ENCODE measurements around the gene LSM4. TPM values are rescaled to one million over a fixed set of nuclear protein-coding genes. Genes with fewer than 3 reads are reported as not detected.

The LSM4 gene
- total and polyA plus RNA-seq, 2 of the 13 experiments (the other 11 are each of a cell fraction or from before 2014, with no cell fraction given): 65.8 to 166 TPM

- TF ChIP-seq PAXIP1 (CRISPR knock-in tag; conservative IDR thresholded peaks at IDR 0.05) (peak; percentile 95), SNAPC2 (CRISPR knock-in tag; IDR thresholded peaks at IDR 0.05) (peak; percentile 83; the same call in 1 of the 2 replicates), BCL3 (CRISPR knock-in tag; IDR thresholded peaks at IDR 0.05) (no peak), NFYC (CRISPR knock-in tag; IDR thresholded peaks at IDR 0.05) (0 out of 2 replicates have a peak, but pooled peaks have one; percentile 15), ZBTB7B (CRISPR knock-in tag; IDR thresholded peaks at IDR 0.05) (peak; percentile 92), ZGPAT (CRISPR knock-in tag; IDR thresholded peaks at IDR 0.05) (peak; percentile 63; the same call in 1 of the 2 replicates), ZNF564 (CRISPR knock-in tag; IDR thresholded peaks at IDR 0.05) (no peak), ZNF83 (CRISPR knock-in tag; IDR thresholded peaks at IDR 0.05; ENCODE audit: borderline replicate concordance) (no peak), MIER2 (CRISPR knock-in tag; IDR thresholded peaks at IDR 0.05) (no peak), ATF6 (CRISPR knock-in tag; conservative IDR thresholded peaks at IDR 0.05) (0 out of 2 replicates have a peak, but pooled peaks have one; percentile 36), ZBTB20 (CRISPR knock-in tag; IDR thresholded peaks at IDR 0.05; ENCODE audit: borderline replicate concordance, low read depth) (no peak), AFF4 (CRISPR knock-in tag; IDR thresholded peaks at IDR 0.05) (0 out of 2 replicates have a peak, but pooled peaks have one; percentile 26), MNT (IDR thresholded peaks at IDR 0.05) (peak; percentile 66)
Observed at GRCh38 chr19:18340990-18341868, 18.4 kb upstream of the LSM4 start (continued).
